AG10803 (cell line): ENCODE measurements around the gene HRK.

ENCODE experiments used
- DNase-seq: peaks from one replicate; pipeline ENCODE4 v3.0.0; 2010; ENCODE audit warnings: low read depth
- H3K4me3 ChIP-seq: 2 replicates; pipeline ENCODE4 v1.5.1; 2011; ENCODE audit warnings: mild to moderate bottlenecking, low read length, control low read depth
- CTCF ChIP-seq: conservative IDR thresholded peaks from 2 replicates; pipeline ENCODE4 v1.5.1; 2011; ENCODE audit warnings: mild to moderate bottlenecking, low read length, control low read depth, inconsistent platforms

HRK gene

GRCh38 chr12:116806845-116807440 is 74.3 kb downstream of the HRK start:
- TF ChIP-seq CTCF: no peak
- DNase-seq: no peak
- no peak overlapping the region for H3K4me3 ChIP-seq
